ENCODE data around the gene ZFYVE9.

ZFYVE9 gene

DNA sequence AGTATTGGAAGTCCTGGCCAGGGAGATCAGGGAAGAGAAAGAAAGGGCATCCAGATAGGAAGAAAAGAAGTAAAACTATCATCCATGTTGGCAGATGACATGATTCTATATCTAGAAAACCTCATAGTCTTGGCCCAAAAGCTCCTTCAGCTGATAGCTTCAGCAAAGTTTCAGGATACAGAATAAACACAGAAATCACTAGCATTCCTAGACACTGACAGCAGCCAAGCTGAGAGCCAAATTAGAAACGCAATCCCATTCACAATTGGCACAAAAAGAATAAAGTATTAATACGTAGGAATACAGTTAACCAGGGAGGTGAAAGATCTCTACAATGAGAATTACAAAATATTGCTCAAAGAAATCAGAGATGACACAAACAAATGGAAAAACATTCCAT lies 44.6 kb downstream of the ZFYVE9 start:
- H3K79me2 ChIP-seq (ENCODE audit: insufficient read depth, low read length) = peaks cover 46% of the 10 kb centered on the region
- no peaks in the 10 kb centered on the region for H3K36me3 ChIP-seq (ENCODE audit: insufficient read depth, low read length)
- TF ChIP-seq, protein P1, sequence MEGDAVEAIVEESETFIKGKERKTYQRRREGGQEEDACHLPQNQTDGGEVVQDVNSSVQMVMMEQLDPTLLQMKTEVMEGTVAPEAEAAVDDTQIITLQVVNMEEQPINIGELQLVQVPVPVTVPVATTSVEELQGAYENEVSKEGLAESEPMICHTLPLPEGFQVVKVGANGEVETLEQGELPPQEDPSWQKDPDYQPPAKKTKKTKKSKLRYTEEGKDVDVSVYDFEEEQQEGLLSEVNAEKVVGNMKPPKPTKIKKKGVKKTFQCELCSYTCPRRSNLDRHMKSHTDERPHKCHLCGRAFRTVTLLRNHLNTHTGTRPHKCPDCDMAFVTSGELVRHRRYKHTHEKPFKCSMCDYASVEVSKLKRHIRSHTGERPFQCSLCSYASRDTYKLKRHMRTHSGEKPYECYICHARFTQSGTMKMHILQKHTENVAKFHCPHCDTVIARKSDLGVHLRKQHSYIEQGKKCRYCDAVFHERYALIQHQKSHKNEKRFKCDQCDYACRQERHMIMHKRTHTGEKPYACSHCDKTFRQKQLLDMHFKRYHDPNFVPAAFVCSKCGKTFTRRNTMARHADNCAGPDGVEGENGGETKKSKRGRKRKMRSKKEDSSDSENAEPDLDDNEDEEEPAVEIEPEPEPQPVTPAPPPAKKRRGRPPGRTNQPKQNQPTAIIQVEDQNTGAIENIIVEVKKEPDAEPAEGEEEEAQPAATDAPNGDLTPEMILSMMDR (IDR thresholded peaks at IDR 0.05; ENCODE audit: borderline replicate concordance, extremely low read depth, low read length, poor library complexity, severe bottlenecking) = no peak
- no peak for TF ChIP-seq EZH2 (IDR thresholded peaks at IDR 0.05; ENCODE audit: borderline replicate concordance, low read depth, low read length, severe bottlenecking)
- no peak for ATAC-seq (ENCODE audit: insufficient read depth, low read depth)
- no peaks in the 10 kb centered on the region for H3K27me3 ChIP-seq (ENCODE audit: insufficient read depth, low read length, poor library complexity)
- H2AFZ ChIP-seq (ENCODE audit: low read depth, low read length) = no peak overlapping the region
- no peaks in the 10 kb centered on the region for H3K9me3 ChIP-seq (ENCODE audit: insufficient read depth, low read length, severe bottlenecking)
- H3K27ac ChIP-seq (ENCODE audit: low read length) = no peak overlapping the region
- no peak for DNase-seq
- H3K4me2 ChIP-seq (ENCODE audit: insufficient read depth, low read length) = no peak overlapping the region
- 0 out of 2 replicates have a peak, but pooled peaks cover under 1% of the 10 kb centered on the region for H4K20me1 ChIP-seq (ENCODE audit: insufficient read depth, low read length)
- no peak overlapping the region for H3K9ac ChIP-seq (ENCODE audit: low read depth, low read length)
- H3K4me1 ChIP-seq (ENCODE audit: insufficient read depth, low read length) = no peaks in the 10 kb centered on the region
- no peak overlapping the region for H3K4me3 ChIP-seq (ENCODE audit: low read depth in 1 of 2, low read length in 2 of 2)

DNA sequence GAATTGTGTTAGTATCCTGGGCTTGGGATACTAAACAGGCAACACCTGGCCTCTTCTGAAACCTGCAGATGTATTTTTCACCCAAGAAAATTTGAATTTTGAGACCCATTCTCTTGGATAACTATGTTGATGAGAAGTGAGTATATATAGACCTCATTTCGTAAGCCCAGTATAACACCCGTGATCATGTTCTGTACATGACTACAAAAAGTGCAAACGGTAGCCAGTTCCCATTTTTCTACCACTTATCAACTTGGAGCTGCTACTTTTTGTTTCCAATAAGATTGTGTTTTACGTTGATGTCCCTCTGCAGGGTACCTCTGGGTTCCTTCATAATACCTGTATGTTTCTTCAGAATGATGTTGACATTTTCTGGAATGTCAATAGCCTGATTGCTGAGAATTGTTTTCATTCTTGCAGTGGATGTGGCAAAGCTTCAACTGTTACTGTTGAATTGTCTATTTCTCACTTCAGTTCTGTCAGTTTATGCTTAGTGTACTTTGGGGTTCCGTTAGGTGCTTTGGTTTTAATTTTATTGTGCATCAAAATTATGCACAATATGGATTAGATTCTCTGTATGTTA lies 48.1 kb downstream of the ZFYVE9 start:
- DNase-seq (no peak), ATAC-seq (ENCODE audit: insufficient read depth, low read depth) (no peak)
- H3K27me3 ChIP-seq (ENCODE audit: insufficient read depth, low read length, poor library complexity) = no peaks in the 10 kb centered on the region
- no peaks in the 10 kb centered on the region for H3K9me3 ChIP-seq (ENCODE audit: insufficient read depth, low read length, severe bottlenecking)
- no peak overlapping the region for H3K4me3 ChIP-seq (ENCODE audit: low read depth in 1 of 2, low read length in 2 of 2)
- H2AFZ ChIP-seq (ENCODE audit: low read depth, low read length) = no peak overlapping the region
- no peaks in the 10 kb centered on the region for H3K36me3 ChIP-seq (ENCODE audit: insufficient read depth, low read length)
- peaks cover 59% of the 10 kb centered on the region for H3K79me2 ChIP-seq (ENCODE audit: insufficient read depth, low read length)
- no peak overlapping the region for H3K27ac ChIP-seq (ENCODE audit: low read length)
- 0 out of 2 replicates have a peak, but pooled peaks cover 2% of the 10 kb centered on the region for H4K20me1 ChIP-seq (ENCODE audit: insufficient read depth, low read length)
- no peak overlapping the region for H3K4me2 ChIP-seq (ENCODE audit: insufficient read depth, low read length)
- no peak for TF ChIP-seq EZH2 (IDR thresholded peaks at IDR 0.05; ENCODE audit: borderline replicate concordance, low read depth, low read length, severe bottlenecking)
- TF ChIP-seq, protein P1 (IDR thresholded peaks at IDR 0.05; ENCODE audit: borderline replicate concordance, extremely low read depth, low read length, poor library complexity, severe bottlenecking) = no peak
- no peak overlapping the region for H3K9ac ChIP-seq (ENCODE audit: low read depth, low read length)
- no peaks in the 10 kb centered on the region for H3K4me1 ChIP-seq (ENCODE audit: insufficient read depth, low read length)

- ATAC-seq (ENCODE audit: insufficient read depth, low read depth) = no peak
Observed at GRCh38 chr1:52190500-52191252, 48.8 kb downstream of the ZFYVE9 start.

More at GRCh38 chr1:52190500-52191252, 48.8 kb downstream of the ZFYVE9 start:
- no peaks in the 10 kb centered on the region for H3K27me3 ChIP-seq (ENCODE audit: insufficient read depth, low read length, poor library complexity)
- no peaks in the 10 kb centered on the region for H3K9me3 ChIP-seq (ENCODE audit: insufficient read depth, low read length, severe bottlenecking)
- H3K4me1 ChIP-seq (ENCODE audit: insufficient read depth, low read length) = no peaks in the 10 kb centered on the region
- peaks cover 66% of the 10 kb centered on the region for H3K79me2 ChIP-seq (ENCODE audit: insufficient read depth, low read length)
- H3K4me2 ChIP-seq (ENCODE audit: insufficient read depth, low read length) = no peak overlapping the region
- H2AFZ ChIP-seq (ENCODE audit: low read depth, low read length) = no peak overlapping the region
- no peak for TF ChIP-seq EZH2 (IDR thresholded peaks at IDR 0.05; ENCODE audit: borderline replicate concordance, low read depth, low read length, severe bottlenecking)
- TF ChIP-seq, protein P1 (IDR thresholded peaks at IDR 0.05; ENCODE audit: borderline replicate concordance, extremely low read depth, low read length, poor library complexity, severe bottlenecking) = no peak
- H3K36me3 ChIP-seq (ENCODE audit: insufficient read depth, low read length) = no peaks in the 10 kb centered on the region
- no peak overlapping the region for H3K4me3 ChIP-seq (ENCODE audit: low read depth in 1 of 2, low read length in 2 of 2)
- no peak overlapping the region for H3K27ac ChIP-seq (ENCODE audit: low read length)
- no peak for DNase-seq
- H3K9ac ChIP-seq (ENCODE audit: low read depth, low read length) = no peak overlapping the region
- H4K20me1 ChIP-seq (ENCODE audit: insufficient read depth, low read length) = 0 out of 2 replicates have a peak, but pooled peaks cover 2% of the 10 kb centered on the region

Data from DND-41 (cell line).